Esophagus squamous epithelium (tissue), 5 donors: ENCODE data around the gene GPC1. TPM values are rescaled to one million over a fixed set of nuclear protein-coding genes. Genes with fewer than 3 reads are reported as not detected.

Source experiments
- DNase-seq: peaks from one replicate; lab custom pipeline; 2025; lab: John Stamatoyannopoulos, UW
- H3K27ac ChIP-seq, 4 donors: fragments of 200-600 bp; sonication (generic); one replicate each; pipeline ENCODE4 v1.5.1; 2016 to 2019; ENCODE audit warnings: mild to moderate bottlenecking in 1 of 4
- H3K27me3 ChIP-seq, 4 donors: fragments of 200-600 bp; sonication (generic); 1 replicate in 3 of 4; 2 replicates in 1 of 4; pipeline versions ENCODE4 v1.5.1 to v1.6.0; 2017 to 2021; ENCODE audit warnings: antibody characterized with exemption in 1 of 4
- H3K36me3 ChIP-seq, 3 donors: fragments of 200-600 bp; sonication (generic); one replicate each; pipeline ENCODE4 v1.5.1; 2016 to 2019
- H3K4me1 ChIP-seq, 3 donors: fragments of 200-600 bp; sonication (generic); one replicate each; pipeline ENCODE4 v1.5.1; 2017 to 2019
- H3K4me3 ChIP-seq, 4 donors: fragments of 200-600 bp; sonication (generic); 1 replicate in 3 of 4; 2 replicates in 1 of 4; pipeline ENCODE4 v1.5.1; 2016 to 2019; ENCODE audit warnings: mild to moderate bottlenecking in 2 of 4, moderate library complexity in 1 of 4
- H3K9me3 ChIP-seq, 3 donors: fragments of 200-600 bp; sonication (generic); one replicate each; pipeline ENCODE4 v1.5.1; 2016 to 2019
- CTCF ChIP-seq, 6 experiments: fragments of 450-650 bp in 4 of 6; fragments of 200-600 bp in 2 of 6; sonication (generic) in 2 of 6; IDR thresholded peaks; one replicate each; pipeline ENCODE4 v1.5.1; 2016 to 2019; ENCODE audit warnings: antibody characterized with exemption in 6 of 6, mild to moderate bottlenecking in 4 of 6, moderate library complexity in 4 of 6
- POLR2A ChIP-seq, 4 donors: fragments of 450-650 bp; IDR thresholded peaks; one replicate each; pipeline ENCODE4 v1.6.1; 2017; ENCODE audit warnings: antibody characterized with exemption in 4 of 4, mild to moderate bottlenecking in 4 of 4, moderate library complexity in 3 of 4
- WGBS, 2 donors: methylation state at CpG; one replicate each; pipeline ENCODE4 v1.1.5; 2018; 5-methylcytosine and 5-hydroxymethylcytosine counted together
- intact Hi-C: fragments of 100-400 bp; cut with DNase I; formaldehyde crosslinking; loops from one replicate; pipeline ENCODE4 v1.15.0; 2022
- total RNA-seq, 4 donors: library from RNA; depleted of rRNA; stranded (reverse); fragments of >200 nt; gene quantifications; one replicate each; pipeline ENCODE4 v1.1.0, GENCODE V29; 2016
- donor health status: DM: yes; HTN: yes; CAD: no.

GPC1 gene
- total RNA-seq, 4 donors from 2014 or later: 59.3 to 129 (median 78.6) TPM

GRCh38 chr2:240473211-240473610 is 37.7 kb downstream of the GPC1 start:
- 86 to 91% methylated on average over 4 of the region's 4 CpGs for whole genome bisulfite sequencing, 2 donors
- H3K4me3 ChIP-seq: no peak overlapping the region
- H3K4me1 ChIP-seq: peaks cover 0 to 6% (median 0%) of the 10 kb centered on the region in 3 donors
- no peaks in the 10 kb centered on the region for H3K27me3 ChIP-seq
- no peak overlapping the region for H3K27ac ChIP-seq
- intact Hi-C loops: no loop called here
- no peak for TF ChIP-seq CTCF (IDR thresholded peaks at IDR 0.05)
- no peak for TF ChIP-seq POLR2A (IDR thresholded peaks at IDR 0.05)
- DNase-seq: no peak
- no peaks in the 10 kb centered on the region for H3K36me3 ChIP-seq
- peaks cover 0 to 33% (median 0%) of the 10 kb centered on the region in 3 donors for H3K9me3 ChIP-seq

GRCh38 chr2:240477916-240478315 is 42.5 kb downstream of the GPC1 start:
- no peaks in the 10 kb centered on the region for H3K36me3 ChIP-seq

GRCh38 chr2:240478346-240479110 is 43.1 kb downstream of the GPC1 start:
- H3K27ac ChIP-seq: no peak overlapping the region
- TF ChIP-seq CTCF (IDR thresholded peaks at IDR 0.05) (no peak), POLR2A (IDR thresholded peaks at IDR 0.05) (no peak)
- no peak overlapping the region for H3K4me3 ChIP-seq
- DNase-seq: no peak
- no peaks in the 10 kb centered on the region for H3K27me3 ChIP-seq
- intact Hi-C loops: no loop called here
- peaks cover 0 to 23% (median 0%) of the 10 kb centered on the region in 3 donors for H3K9me3 ChIP-seq
- H3K4me1 ChIP-seq: no peaks in the 10 kb centered on the region
- H3K36me3 ChIP-seq: no peaks in the 10 kb centered on the region
- 93 to 94% methylated on average over 15 to 17 of the region's 21 CpGs for WGBS, 2 donors

More at GRCh38 chr2:240477916-240478315, 42.5 kb downstream of the GPC1 start:
- intact Hi-C loops: no loop called here
- Histone ChIP-seq H3K27ac (no peak overlapping the region), H3K27me3 (no peaks in the 10 kb centered on the region), H3K9me3 (peaks cover 0 to 29% (median 0%) of the 10 kb centered on the region in 3 donors), H3K4me3 (no peak overlapping the region), H3K4me1 (no peaks in the 10 kb centered on the region)
- no peak for DNase-seq
- WGBS, 2 donors: 91 to 93% methylated on average over 13 of the region's 13 CpGs
- TF ChIP-seq CTCF (IDR thresholded peaks at IDR 0.05): no peak
- no peak for TF ChIP-seq POLR2A (IDR thresholded peaks at IDR 0.05)

GRCh38 chr2:240479111-240479501 is 43.6 kb downstream of the GPC1 start:
- WGBS, 2 donors: 82% methylated on average over 2 of the region's 12 CpGs; no CpG with 5 or more reads in 1 of the 2 donors
- DNase-seq: no peak
- TF ChIP-seq POLR2A (IDR thresholded peaks at IDR 0.05) (no peak), CTCF (IDR thresholded peaks at IDR 0.05) (no peak)

GRCh38 chr2:240480834-240481623 is 45.6 kb downstream of the GPC1 start:
- no peaks in the 10 kb centered on the region for H3K36me3 ChIP-seq
- TF ChIP-seq POLR2A (IDR thresholded peaks at IDR 0.05) (no peak), CTCF (IDR thresholded peaks at IDR 0.05) (no peak)
- WGBS, 2 donors: 92 to 100% methylated on average over 5 to 19 of the region's 25 CpGs
- no peak overlapping the region for H3K27ac ChIP-seq
- peaks cover 0 to 13% (median 0%) of the 10 kb centered on the region in 3 donors for H3K9me3 ChIP-seq
- no peaks in the 10 kb centered on the region for H3K27me3 ChIP-seq
- intact Hi-C loops: no loop called here
- no peaks in the 10 kb centered on the region for H3K4me1 ChIP-seq
- no peak overlapping the region for H3K4me3 ChIP-seq
- no peak for DNase-seq

More at GRCh38 chr2:240479111-240479501, 43.6 kb downstream of the GPC1 start:
- no peaks in the 10 kb centered on the region for H3K27me3 ChIP-seq
- H3K4me3 ChIP-seq: no peak overlapping the region
- no peaks in the 10 kb centered on the region for H3K4me1 ChIP-seq
- H3K9me3 ChIP-seq: peaks cover 0 to 23% (median 0%) of the 10 kb centered on the region in 3 donors
- intact Hi-C loops: no loop called here
- H3K27ac ChIP-seq: no peak overlapping the region
- no peaks in the 10 kb centered on the region for H3K36me3 ChIP-seq
